HG03135 (cell line): ENCODE measurements around the gene SAA2.
"Not testable (repeated sequence)": the region's sequence is repeated elsewhere in the genome, so short reads cannot be mapped to it uniquely, and the experiment has no call there.

Source experiments
- ATAC-seq: cut with Tn5 transposase; IDR thresholded peaks from one replicate; pipeline ENCODE4 v1.9.1; 2021; ENCODE audit warnings: mild to moderate bottlenecking, moderate library complexity; ENCODE audit not compliant: unreplicated experiment

Gene SAA2

GRCh38 chr11:18248561-18248960 is at the start of gene SAA2:
Gene SAA2 (minus strand): TSS chr11:18248668. CDS start chr11:18248011, 657 bp downstream.
- ATAC-seq = no peak

- ATAC-seq = no peak
Measured at GRCh38 chr11:18295316-18295715, 46.8 kb upstream of the SAA2 start.

GRCh38 chr11:18294862-18295261 is 46.4 kb upstream of the SAA2 start:
- no peak for ATAC-seq

- no peak for ATAC-seq
Measured at GRCh38 chr11:18288911-18289310, 40.4 kb upstream of the SAA2 start.

- ATAC-seq = no peak
Measured at GRCh38 chr11:18285841-18286240, 37.4 kb upstream of the SAA2 start.

- no peak for ATAC-seq
Measured at GRCh38 chr11:18282626-18283025, 34.2 kb upstream of the SAA2 start.

GRCh38 chr11:18280438-18281045 is 32.1 kb upstream of the SAA2 start:
- ATAC-seq = peak; percentile 89

GRCh38 chr11:18277565-18278271 is 29.2 kb upstream of the SAA2 start:
- ATAC-seq = no peak

- ATAC-seq = no peak
Measured at GRCh38 chr11:18271206-18271605, 22.7 kb upstream of the SAA2 start.

- no peak for ATAC-seq
Measured at GRCh38 chr11:18270102-18270501, 21.6 kb upstream of the SAA2 start.

- ATAC-seq = not testable (repeated sequence)
Measured at GRCh38 chr11:18269252-18269651, 20.8 kb upstream of the SAA2 start.

GRCh38 chr11:18267335-18268133 is 19.1 kb upstream of the SAA2 start:
- ATAC-seq = peak; percentile 70

- ATAC-seq = no peak
Measured at GRCh38 chr11:18265949-18266348, 17.5 kb upstream of the SAA2 start, which contains the start of gene SAA1. Gene SAA1 (plus strand): TSS chr11:18266264. CDS start chr11:18266888, 624 bp downstream.

GRCh38 chr11:18264677-18265555 is 16.4 kb upstream of the SAA2 start:
- no peak for ATAC-seq

GRCh38 chr11:18264035-18264434 is 15.6 kb upstream of the SAA2 start:
- ATAC-seq = no peak

GRCh38 chr11:18262681-18263350 is 14.3 kb upstream of the SAA2 start:
- not testable (repeated sequence) for ATAC-seq

GRCh38 chr11:18261721-18262120 is 13.3 kb upstream of the SAA2 start:
- no peak for ATAC-seq

- ATAC-seq = no peak
Measured at GRCh38 chr11:18259259-18259658, 10.8 kb upstream of the SAA2 start.

GRCh38 chr11:18254781-18255361 is 6.4 kb upstream of the SAA2 start:
- ATAC-seq = no peak
